ENCODE data around the gene TSPAN16. TPM values are rescaled to one million over a fixed set of nuclear protein-coding genes. Genes with fewer than 3 reads are reported as not detected.

Gene TSPAN16
- total and polyA plus RNA-seq, 8 donors = 0.26 TPM; not detected in 7

- no peak overlapping the region for H3K4me3 ChIP-seq
- intact Hi-C loops (cut with DNase I) = no loop called here
- no peak for TF ChIP-seq CTCF (IDR thresholded peaks at IDR 0.05)
- H3K4me1 ChIP-seq = peaks cover 3 to 24% of the 10 kb centered on the region in 2 donors
- peak overlapping the region; percentile 53 to 55 for H3K27ac ChIP-seq
- no peaks in the 10 kb centered on the region for H3K9me3 ChIP-seq
- DNase-seq = peak in 3 of 4 donors; percentile 84 to 89 (median 88)
- ATAC-seq = peak; percentile 88
- H3K27me3 ChIP-seq = peaks cover 0 to 52% of the 10 kb centered on the region in 2 donors
- no peaks in the 10 kb centered on the region for H3K36me3 ChIP-seq
These were observed 31.3 kb upstream of the TSPAN16 start for GRCh38 chr19:11264452-11265176.

- Histone ChIP-seq H3K36me3 (no peaks in the 10 kb centered on the region), H3K27me3 (peaks cover 0 to 52% of the 10 kb centered on the region in 2 donors), H3K9me3 (no peaks in the 10 kb centered on the region), H3K4me1 (peaks cover 3 to 24% of the 10 kb centered on the region in 2 donors), H3K4me3 (no peak overlapping the region), H3K27ac (peak overlapping the region; percentile 53 to 55)
- no peak for TF ChIP-seq CTCF (IDR thresholded peaks at IDR 0.05)
- no peak for ATAC-seq
- DNase-seq = no peak
- intact Hi-C loops (cut with DNase I) = no loop called here
These were observed 30.7 kb upstream of the TSPAN16 start for GRCh38 chr19:11265177-11265784.

GRCh38 chr19:11265785-11266236, 30.1 kb upstream of the TSPAN16 start:
- ATAC-seq (peak; percentile 68), DNase-seq (peak in 2 of 4 donors; percentile 69 to 83)
- peak overlapping the region in 1 of 2 donors; percentile 55 for H3K27ac ChIP-seq
- peaks cover 3 to 24% of the 10 kb centered on the region in 2 donors for H3K4me1 ChIP-seq
- peaks cover 0 to 48% of the 10 kb centered on the region in 2 donors for H3K27me3 ChIP-seq
- TF ChIP-seq CTCF (IDR thresholded peaks at IDR 0.05) = no peak
- intact Hi-C loops (cut with DNase I) = no loop called here
- H3K36me3 ChIP-seq = no peaks in the 10 kb centered on the region
- H3K4me3 ChIP-seq = no peak overlapping the region
- no peaks in the 10 kb centered on the region for H3K9me3 ChIP-seq

GRCh38 chr19:11267316-11268085, 28.5 kb upstream of the TSPAN16 start:
- no peak for ATAC-seq
- Histone ChIP-seq H3K9me3 (no peaks in the 10 kb centered on the region), H3K36me3 (no peaks in the 10 kb centered on the region), H3K27ac (peak overlapping the region in 1 of 2 donors; percentile 45), H3K4me3 (no peak overlapping the region), H3K4me1 (peaks cover 3 to 23% of the 10 kb centered on the region in 2 donors), H3K27me3 (peaks cover 0 to 31% of the 10 kb centered on the region in 2 donors)
- no peak for TF ChIP-seq CTCF (IDR thresholded peaks at IDR 0.05)
- no peak for DNase-seq
- intact Hi-C loops (cut with DNase I) = no loop called here
